PFSK-1 (cell line): Measurements from ENCODE around the gene SNRPA1.

Experiments used
- FOXP2 ChIP-seq: optimal IDR thresholded peaks from 2 replicates; pipeline ENCODE3; 2011; ENCODE audit warnings: borderline replicate concordance, control low read depth, inconsistent platforms; ENCODE audit not compliant: insufficient read depth; ENCODE audit errors: extremely low read length, extremely low read depth
- POLR2AphosphoS5 ChIP-seq: IDR thresholded peaks from 2 replicates; pipeline ENCODE4 v1.6.1; 2012; ENCODE audit warnings: low read depth, mild to moderate bottlenecking, control low read depth, low read length, moderate library complexity
- SIN3A ChIP-seq: IDR thresholded peaks from 2 replicates; pipeline ENCODE4 v1.6.1; 2012; ENCODE audit warnings: mild to moderate bottlenecking, low read length, moderate library complexity, borderline replicate concordance; ENCODE audit not compliant: insufficient read depth
- TAF1 ChIP-seq: IDR thresholded peaks from 2 replicates; pipeline ENCODE4 v1.6.1; 2012; ENCODE audit warnings: low read length, control low read depth, borderline replicate concordance; ENCODE audit not compliant: insufficient read depth
- TF ChIP-seq, protein P1 (sequence below), 2 experiments: IDR thresholded peaks; 2 replicates each; pipeline versions ENCODE4 v1.6.1 to v1.8.0; 2011 to 2012; ENCODE audit warnings: low read depth in 2 of 2, low read length in 2 of 2, control low read depth in 1 of 2, inconsistent platforms in 1 of 2, mild to moderate bottlenecking in 1 of 2, moderate library complexity in 1 of 2; ENCODE audit not compliant: insufficient read depth in 1 of 2

DNA sequence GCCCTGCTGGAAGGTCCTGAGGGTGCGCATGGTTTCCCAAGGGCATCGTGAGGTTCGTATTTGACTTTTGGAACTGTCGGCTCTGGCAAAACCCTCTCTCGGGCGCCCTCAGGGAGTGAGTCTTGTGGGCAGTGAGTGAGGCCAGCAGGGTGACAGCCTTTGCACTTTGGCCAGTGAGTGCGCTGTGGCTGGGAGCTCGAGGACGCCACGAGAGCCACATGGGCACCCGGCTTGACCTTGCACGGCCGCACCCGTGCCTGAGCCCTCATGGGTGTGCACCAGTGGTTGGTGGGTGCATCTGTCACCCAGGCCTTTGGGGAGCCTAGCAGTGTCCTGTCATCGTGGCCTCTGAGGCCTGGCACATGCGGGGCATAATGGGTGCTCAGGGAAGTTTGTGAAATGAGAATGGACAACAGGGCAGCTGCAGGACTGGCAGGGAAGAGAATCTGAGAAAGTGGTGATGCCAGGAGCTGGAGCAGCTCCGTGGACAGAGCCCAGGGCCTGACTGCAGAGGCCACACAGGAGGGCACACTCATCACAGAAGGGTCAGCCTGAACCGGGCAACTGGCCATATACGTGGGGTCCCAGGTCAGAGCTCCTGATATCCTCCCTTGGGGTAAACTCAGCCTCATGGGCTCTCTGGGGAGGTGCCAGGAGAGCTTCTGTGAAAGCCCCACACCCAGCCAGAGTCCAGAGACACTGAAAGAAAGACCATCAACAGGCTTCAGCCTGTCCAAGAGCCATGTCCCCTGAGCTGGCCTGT is 30.4 kb upstream of the SNRPA1 start:
- TF ChIP-seq SIN3A (no peak), POLR2AphosphoS5 (no peak), TAF1 (no peak), FOXP2 (no peak)
- TF ChIP-seq, protein P1, sequence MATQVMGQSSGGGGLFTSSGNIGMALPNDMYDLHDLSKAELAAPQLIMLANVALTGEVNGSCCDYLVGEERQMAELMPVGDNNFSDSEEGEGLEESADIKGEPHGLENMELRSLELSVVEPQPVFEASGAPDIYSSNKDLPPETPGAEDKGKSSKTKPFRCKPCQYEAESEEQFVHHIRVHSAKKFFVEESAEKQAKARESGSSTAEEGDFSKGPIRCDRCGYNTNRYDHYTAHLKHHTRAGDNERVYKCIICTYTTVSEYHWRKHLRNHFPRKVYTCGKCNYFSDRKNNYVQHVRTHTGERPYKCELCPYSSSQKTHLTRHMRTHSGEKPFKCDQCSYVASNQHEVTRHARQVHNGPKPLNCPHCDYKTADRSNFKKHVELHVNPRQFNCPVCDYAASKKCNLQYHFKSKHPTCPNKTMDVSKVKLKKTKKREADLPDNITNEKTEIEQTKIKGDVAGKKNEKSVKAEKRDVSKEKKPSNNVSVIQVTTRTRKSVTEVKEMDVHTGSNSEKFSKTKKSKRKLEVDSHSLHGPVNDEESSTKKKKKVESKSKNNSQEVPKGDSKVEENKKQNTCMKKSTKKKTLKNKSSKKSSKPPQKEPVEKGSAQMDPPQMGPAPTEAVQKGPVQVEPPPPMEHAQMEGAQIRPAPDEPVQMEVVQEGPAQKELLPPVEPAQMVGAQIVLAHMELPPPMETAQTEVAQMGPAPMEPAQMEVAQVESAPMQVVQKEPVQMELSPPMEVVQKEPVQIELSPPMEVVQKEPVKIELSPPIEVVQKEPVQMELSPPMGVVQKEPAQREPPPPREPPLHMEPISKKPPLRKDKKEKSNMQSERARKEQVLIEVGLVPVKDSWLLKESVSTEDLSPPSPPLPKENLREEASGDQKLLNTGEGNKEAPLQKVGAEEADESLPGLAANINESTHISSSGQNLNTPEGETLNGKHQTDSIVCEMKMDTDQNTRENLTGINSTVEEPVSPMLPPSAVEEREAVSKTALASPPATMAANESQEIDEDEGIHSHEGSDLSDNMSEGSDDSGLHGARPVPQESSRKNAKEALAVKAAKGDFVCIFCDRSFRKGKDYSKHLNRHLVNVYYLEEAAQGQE (IDR thresholded peaks at IDR 0.05; ENCODE audit: insufficient read depth in 1 of 2, low read depth in 2 of 2, low read length in 2 of 2): no peak
